HG03469 (cell line): ENCODE results near the gene TGFBR3.

Experiments
- ATAC-seq: cut with Tn5 transposase; IDR thresholded peaks from one replicate; pipeline ENCODE4 v1.9.1; 2021; ENCODE audit warnings: mild to moderate bottlenecking, moderate library complexity, moderate number of reproducible peaks; ENCODE audit not compliant: unreplicated experiment

The TGFBR3 gene

GRCh38 chr1:91803847-91804545 lies 82.0 kb downstream of the TGFBR3 start:
- ATAC-seq, result peak; percentile 76

GRCh38 chr1:91803123-91803522 lies 82.8 kb downstream of the TGFBR3 start:
- no peak for ATAC-seq

- ATAC-seq, result no peak
Measured at GRCh38 chr1:91801496-91802115, 84.3 kb downstream of the TGFBR3 start.

GRCh38 chr1:91799863-91800262 lies 86.1 kb downstream of the TGFBR3 start:
- no peak for ATAC-seq

- ATAC-seq, result no peak
Measured at GRCh38 chr1:91799159-91799558, 86.8 kb downstream of the TGFBR3 start.

GRCh38 chr1:91798740-91799139 lies 87.2 kb downstream of the TGFBR3 start:
- ATAC-seq, result no peak

- no peak for ATAC-seq
Measured at GRCh38 chr1:91798241-91798648, 87.7 kb downstream of the TGFBR3 start.

GRCh38 chr1:91797164-91797563 lies 88.8 kb downstream of the TGFBR3 start:
- ATAC-seq, result no peak

- ATAC-seq, result no peak
Measured at GRCh38 chr1:91796390-91796654, 89.6 kb downstream of the TGFBR3 start.

- ATAC-seq, result no peak
Measured at GRCh38 chr1:91795591-91796389, 90.2 kb downstream of the TGFBR3 start.

- no peak for ATAC-seq
Measured at GRCh38 chr1:91793877-91794276, 92.1 kb downstream of the TGFBR3 start.

- no peak for ATAC-seq
Measured at GRCh38 chr1:91793189-91793588, 92.8 kb downstream of the TGFBR3 start.

GRCh38 chr1:91792489-91793071 lies 93.4 kb downstream of the TGFBR3 start:
- no peak for ATAC-seq

GRCh38 chr1:91791691-91792488 lies 94.1 kb downstream of the TGFBR3 start:
- ATAC-seq, result no peak

GRCh38 chr1:91791103-91791502 lies 94.8 kb downstream of the TGFBR3 start:
- no peak for ATAC-seq

GRCh38 chr1:91790392-91790791 lies 95.6 kb downstream of the TGFBR3 start:
- no peak for ATAC-seq

GRCh38 chr1:91789273-91789997 lies 96.5 kb downstream of the TGFBR3 start:
- ATAC-seq, result no peak

- ATAC-seq, result no peak
Measured at GRCh38 chr1:91787919-91788318, 98.0 kb downstream of the TGFBR3 start.

GRCh38 chr1:91784616-91785015 lies 101.3 kb downstream of the TGFBR3 start:
- no peak for ATAC-seq

- no peak for ATAC-seq
Measured at GRCh38 chr1:91784191-91784590, 101.8 kb downstream of the TGFBR3 start.
